ENCODE results near the gene TRPT1.

The TRPT1 gene

GRCh38 chr11:64208796-64209562 lies 17.0 kb downstream of the TRPT1 start:
- DNase-seq (ENCODE audit: low read depth in 2 of 2), result no peak

GRCh38 chr11:64208086-64208795 lies 17.7 kb downstream of the TRPT1 start:
- no peak for DNase-seq (ENCODE audit: low read depth in 2 of 2)

DNA sequence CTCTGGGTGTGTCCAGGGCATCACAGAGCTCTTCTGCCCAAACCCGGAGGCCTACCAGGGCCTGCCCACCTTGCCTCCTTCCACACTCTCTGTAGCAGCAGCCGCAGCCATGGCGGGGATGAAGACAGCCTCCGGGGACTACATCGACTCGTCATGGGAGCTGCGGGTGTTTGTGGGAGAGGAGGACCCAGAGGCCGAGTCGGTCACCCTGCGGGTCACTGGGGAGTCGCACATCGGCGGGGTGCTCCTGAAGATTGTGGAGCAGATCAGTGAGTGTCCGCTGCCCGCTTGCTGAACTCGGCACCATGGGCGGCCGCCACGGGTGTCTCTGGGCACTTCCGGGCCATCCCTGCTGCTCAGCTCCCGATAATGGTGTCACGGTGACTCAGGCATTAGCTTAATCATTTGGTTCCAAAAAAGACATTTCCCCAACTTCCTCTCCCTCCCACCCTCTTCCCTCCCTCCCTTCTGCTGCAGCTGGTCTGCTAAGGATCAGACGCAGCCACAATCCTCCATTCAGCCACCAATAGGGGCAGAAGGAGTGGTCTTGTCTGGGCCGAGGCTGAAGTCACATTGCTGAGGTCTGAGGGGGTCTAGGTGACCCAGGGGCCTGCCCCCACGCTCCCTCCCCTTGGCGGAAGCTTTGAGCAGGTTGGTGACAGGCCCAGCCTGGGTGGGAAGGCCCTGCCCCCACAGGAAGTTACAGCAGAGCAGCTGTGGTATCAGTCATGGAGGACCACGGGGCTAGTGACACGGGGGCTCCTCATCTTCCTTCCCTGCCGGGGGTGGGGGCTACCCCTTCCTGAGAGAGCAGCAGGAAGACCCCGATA lies 18.5 kb downstream of the TRPT1 start:
- peak; percentile 32 to 36 for DNase-seq (ENCODE audit: low read depth in 2 of 2)

GRCh38 chr11:64206457-64207255 lies 19.3 kb downstream of the TRPT1 start, which contains the start of gene FERMT3:
FERMT3 (plus strand) TSS chr11:64206721; CDS start chr11:64207365, 644 bp downstream.
- no peak for DNase-seq (ENCODE audit: low read depth in 2 of 2)

- DNase-seq (ENCODE audit: low read depth in 2 of 2), result peak; percentile 91 to 92
Observed at GRCh38 chr11:64204464-64204989, 21.5 kb downstream of the TRPT1 start.

DNA sequence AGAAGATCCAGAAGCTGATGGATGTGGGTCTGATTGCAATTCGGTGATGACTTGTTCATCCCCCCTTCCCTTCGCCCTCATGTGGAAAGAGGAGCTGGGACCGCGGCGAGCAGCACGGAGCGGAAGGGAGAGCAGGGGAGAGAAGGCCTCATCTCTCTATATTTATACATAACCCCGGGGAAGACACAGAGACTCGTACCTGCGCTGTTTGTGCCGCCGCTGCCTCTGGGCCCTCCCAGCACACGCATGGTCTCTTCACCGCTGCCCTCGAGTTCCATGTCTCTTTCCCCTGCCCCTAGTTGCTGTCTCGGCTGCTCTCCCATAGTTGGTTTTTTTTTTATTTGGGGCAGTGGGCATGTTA lies 21.9 kb downstream of the TRPT1 start:
- no peak for DNase-seq (ENCODE audit: low read depth in 2 of 2)

- no peak for DNase-seq (ENCODE audit: low read depth in 2 of 2)
Observed at GRCh38 chr11:64203421-64204079, 22.4 kb downstream of the TRPT1 start.

DNA sequence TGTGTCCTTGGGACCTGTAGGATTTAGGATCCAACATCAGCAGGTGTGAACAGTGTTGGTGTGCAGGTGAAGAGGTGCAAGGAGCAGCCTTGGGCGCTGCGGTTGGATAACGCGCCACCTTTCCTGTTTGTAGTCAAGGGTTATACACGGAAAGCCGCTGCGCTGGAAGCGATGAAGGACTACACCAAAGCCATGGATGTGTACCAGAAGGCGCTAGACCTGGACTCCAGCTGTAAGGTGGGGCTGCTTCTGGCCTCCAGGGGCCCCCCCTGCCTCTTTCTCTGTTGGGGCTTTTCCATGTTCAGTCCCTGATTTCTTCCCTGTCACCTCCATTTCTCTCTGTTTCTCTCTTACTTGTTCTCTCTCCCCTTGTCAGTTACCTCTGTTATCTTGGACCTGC lies 23.0 kb downstream of the TRPT1 start:
- no peak for DNase-seq (ENCODE audit: low read depth in 2 of 2)

DNA sequence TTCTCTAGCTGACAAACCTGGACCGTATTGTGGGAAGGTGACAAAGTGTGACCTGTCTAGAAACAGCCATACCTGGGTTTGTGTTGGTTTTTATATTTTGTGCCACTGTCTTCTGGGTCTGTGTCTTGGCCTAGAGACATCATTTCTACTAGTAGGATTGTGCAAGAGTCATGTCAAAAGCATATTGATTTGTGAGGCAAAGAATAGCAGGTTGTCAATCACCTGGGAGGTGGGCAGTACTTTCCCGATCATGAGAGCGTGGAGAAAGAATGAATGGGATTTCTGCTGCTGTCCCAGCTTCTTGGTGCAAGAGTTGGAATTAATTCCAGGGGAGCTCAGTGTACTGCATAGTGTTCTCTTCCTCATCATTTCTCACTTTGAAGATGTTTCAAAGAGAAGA lies 24.4 kb downstream of the TRPT1 start:
- DNase-seq (ENCODE audit: low read depth in 2 of 2), result no peak

DNA sequence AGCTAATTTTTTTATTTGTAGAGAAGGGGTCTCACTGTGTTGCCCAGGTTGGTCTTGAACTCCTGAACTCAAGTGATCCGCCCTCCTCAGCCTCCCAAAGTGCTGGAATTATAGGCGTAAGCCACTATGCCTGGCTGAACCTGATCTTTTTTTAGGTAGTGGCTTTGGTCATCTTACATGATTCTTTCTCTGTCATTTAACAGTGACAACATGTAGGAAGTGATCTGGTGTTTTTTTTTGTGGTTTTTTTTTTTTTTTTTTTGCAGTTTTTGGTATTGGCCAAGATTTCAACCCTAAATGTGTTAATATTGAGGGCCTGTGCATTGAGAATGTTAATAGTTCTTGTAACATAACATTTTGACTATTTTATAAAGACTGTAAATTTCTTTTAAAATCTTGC lies 27.5 kb downstream of the TRPT1 start:
- no peak for DNase-seq (ENCODE audit: low read depth in 2 of 2)

DNA sequence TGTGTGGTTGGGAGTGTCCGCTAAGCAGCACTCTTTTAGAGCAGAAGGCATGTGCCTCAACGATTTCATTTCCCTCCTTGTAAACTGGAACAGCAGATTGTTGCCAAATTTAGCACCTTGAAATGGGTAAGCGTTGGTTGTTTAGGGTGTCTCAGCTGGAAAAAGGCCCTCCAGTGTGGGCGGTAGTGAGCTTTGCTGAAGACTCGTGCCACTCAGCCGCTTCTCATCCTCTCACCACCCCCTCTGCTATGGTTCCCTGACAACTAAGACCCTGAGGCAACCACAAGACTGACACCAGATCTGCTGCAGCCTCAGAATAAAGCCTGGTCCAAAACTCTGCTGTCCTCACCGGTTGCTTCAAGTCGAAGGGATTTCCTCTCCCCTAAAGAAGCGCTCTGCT lies 29.4 kb downstream of the TRPT1 start:
- DNase-seq (ENCODE audit: low read depth in 2 of 2), result no peak

DNA sequence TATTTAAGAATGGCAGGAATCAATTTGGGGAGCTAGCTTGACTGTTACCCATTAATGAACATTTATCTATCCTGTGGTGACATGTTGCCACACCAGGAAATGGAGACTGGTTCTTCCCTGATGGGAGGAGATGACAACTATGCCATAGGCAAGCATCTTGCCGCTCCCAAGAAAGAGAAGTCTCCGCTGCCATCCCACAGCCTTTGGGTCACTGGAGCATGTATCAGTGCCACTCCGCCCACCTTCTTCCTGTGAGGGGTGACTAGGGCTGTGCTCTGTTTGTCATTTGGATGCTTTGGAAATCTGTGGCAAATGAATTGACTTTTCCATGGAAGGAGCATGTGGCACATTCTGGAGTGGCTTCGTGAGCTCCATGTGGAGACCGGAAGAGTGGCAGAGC lies 33.6 kb downstream of the TRPT1 start:
- DNase-seq (ENCODE audit: low read depth in 2 of 2), result no peak

DNA sequence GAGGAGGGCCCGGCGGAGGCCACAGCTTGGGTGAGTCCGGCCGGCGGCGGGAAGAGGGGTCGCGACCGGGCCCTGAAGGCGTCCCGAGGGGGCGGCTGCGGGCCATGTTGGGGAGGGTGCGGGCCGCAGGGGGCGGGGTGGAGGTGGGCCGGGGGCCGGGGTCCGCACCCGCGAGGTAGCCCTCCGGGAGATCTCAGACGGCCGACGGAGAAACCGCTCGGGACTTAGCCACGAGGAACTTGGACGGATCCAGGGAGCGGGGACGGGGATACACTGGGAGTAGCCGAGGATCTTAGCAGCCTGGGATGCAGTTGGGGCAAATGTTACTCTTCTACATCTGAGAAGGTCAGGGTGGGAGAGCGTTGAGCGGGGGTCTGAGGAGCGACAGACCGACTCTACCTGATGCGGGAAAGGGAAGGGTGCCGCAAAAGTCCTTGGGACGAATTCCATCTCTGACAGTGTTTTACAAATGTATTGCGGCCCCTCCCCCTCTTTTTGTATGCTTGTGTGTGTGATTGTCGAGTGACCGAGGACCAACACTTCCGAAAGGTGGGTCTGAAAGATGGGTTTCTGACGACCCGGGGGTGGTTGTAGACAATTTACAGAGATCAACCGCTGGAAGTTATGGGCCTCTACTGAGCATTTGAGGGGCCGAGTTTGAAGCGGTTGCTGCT lies 39.4 kb downstream of the TRPT1 start:
- no peak for DNase-seq (ENCODE audit: low read depth in 2 of 2)

GRCh38 chr11:64185693-64186491 lies 40.1 kb downstream of the TRPT1 start, which contains the start of gene STIP1:
STIP1 (plus strand) TSS chr11:64186171; CDS start chr11:64186262, 91 bp downstream.
- DNase-seq (ENCODE audit: low read depth in 2 of 2), result peak; percentile 100

GRCh38 chr11:64185175-64185692 lies 40.8 kb downstream of the TRPT1 start:
- no peak for DNase-seq (ENCODE audit: low read depth in 2 of 2)

DNA sequence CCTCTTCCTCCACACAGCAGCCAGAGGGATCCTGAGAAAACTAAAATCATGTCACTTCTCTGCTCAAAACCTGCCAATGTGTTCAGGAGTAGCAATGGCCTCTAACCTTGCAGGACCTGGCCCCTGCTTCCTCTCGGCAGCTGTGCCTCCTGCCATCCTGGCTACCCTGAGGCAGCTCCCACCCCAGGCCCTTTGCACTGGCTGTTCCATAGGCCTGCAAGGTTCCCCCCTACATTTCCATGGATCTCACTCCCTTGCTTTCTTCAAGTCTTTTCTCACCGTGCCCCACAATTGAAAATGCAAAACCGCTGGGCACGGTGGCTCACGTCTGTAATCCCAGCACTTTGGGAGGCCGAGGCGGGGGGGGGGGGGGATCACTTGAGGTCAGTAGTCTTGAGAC lies 42.1 kb downstream of the TRPT1 start:
- DNase-seq (ENCODE audit: low read depth in 2 of 2), result no peak

DNA sequence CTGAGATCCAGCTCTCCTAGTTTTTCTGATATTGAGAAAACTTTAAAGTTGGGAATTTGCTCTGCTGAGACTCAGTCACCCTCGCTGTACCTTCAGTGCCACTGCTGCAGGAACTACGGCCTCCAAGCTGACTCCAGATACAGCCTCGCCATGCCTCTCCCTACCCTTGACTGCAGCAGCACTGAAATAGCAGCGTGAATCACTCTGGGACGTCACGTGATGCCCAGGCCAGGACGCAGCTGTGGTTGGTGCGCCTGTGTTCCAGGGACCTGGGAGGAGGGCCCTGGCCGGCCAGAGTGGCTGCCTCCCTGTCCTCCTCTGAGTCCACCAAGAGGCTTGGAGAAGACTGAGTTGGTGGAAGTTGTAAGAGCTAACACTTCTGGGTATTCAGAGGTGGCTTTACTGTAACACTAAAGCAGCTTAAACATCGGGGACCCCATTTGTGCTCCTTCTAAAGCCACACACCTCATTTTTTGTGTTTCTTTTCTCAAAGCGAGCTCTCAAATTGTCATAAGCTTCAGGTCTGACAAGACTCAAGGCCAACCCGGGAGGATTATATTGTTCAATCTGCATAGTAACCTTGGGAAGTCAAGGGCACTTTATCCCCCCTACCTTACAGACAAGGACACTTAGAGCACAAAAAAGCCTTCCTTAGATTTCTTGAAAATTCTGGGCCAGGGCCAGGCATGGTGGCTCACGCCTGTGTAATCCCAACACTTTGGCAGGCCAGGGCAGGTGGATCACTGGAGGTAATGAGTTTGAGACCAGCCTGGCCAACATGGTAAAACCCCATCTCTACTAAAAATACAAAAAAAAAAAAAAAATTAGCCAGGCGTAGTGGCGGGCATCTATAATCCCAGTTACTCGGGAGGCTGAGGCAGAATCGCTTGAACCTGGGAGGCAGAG lies 44.2 kb downstream of the TRPT1 start:
- peak; percentile 62 to 70 for DNase-seq (ENCODE audit: low read depth in 2 of 2)

DNA sequence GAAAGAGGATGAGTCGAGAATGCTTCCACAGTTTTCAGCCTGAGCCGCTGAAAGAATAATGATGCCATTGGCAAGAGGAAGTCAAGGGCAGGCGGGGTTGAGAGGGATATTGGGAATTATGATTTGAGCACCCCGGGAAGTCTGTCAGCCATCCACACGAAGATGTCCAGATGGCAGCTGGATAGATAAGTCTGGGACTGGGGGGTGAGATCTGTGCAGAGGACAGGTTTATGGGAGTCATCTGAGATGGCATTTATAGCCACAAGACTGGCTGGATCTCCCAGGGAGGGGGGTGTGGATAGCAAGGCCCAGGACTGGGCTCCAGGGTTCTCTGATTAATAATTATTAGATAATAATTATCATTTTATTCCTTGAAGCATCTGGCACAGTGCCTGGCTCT lies 45.1 kb downstream of the TRPT1 start:
- DNase-seq (ENCODE audit: low read depth in 2 of 2), result no peak

Measured in fibroblast of skin of left quadriceps (primary cell).